NCI-H2171 treated with DMSO at 0.1 percent for 48 hours (cell line): Measurements from ENCODE around the gene C20orf96.
"Not testable (repeated sequence)": the region's sequence is repeated elsewhere in the genome, so short reads cannot be mapped to it uniquely, and the experiment has no call there.

Experiments used
- DNase-seq: peaks from one replicate; lab custom pipeline; 2025; lab: John Stamatoyannopoulos, UW

Gene C20orf96, protein sequence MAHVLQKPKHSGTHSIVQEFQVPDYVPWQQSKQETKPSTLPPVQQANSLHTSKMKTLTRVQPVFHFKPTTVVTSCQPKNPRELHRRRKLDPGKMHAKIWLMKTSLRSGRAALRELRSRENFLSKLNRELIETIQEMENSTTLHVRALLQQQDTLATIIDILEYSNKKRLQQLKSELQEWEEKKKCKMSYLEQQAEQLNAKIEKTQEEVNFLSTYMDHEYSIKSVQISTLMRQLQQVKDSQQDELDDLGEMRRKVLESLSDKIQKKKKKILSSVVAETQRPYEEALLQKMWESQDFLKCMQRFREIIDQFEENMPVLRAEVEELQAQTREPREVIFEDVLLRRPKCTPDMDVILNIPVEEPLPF

GRCh38 chr20:290084-290831 is at the start of gene C20orf96:
TSS of gene C20orf96 (minus strand) at chr20:290750. CDS start at chr20:290610, 140 bp downstream.
- peak; percentile 90 for DNase-seq

DNA sequence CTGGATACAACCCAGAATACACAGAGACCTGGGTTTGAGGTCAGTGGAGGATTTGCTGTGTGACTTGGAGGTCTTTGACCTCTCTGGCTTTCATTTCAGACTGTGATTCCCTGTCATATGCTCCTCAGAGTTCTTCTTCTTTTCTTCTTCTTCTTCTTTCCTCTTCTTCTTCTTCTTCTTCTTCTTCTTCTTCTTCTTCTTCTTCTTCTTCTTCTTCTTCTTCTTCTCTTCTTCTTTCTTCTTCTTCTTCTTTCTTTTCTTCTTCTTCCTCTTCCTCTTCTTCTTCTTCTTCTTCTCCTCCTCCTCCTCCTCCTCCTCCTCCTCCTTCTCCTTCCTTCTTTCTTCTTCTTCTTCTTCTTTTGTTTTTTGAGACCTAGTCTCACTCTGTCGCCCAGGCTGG is 45.5 kb upstream of the C20orf96 start:
- DNase-seq = not testable (repeated sequence)

DNA sequence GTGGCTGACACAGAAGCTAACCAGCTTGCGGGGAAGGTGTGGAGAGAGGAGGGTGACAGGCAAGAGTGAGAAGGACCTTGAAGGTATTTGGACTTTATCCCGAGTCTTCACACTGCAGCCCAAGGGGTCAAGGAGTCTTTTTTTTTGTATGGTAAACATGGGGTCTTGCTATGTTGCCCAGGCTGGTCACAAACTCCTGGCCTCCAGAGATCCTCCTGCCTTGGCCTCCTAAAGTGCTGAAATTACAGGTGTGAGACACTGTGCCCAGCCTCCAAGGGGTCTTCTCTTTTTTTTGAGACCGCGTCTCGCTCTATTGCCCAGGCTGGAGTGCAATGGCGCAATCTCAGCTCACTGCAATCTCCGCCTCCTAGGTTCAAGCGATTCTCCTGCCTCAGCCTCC is 44.0 kb upstream of the C20orf96 start:
- DNase-seq = no peak

- DNase-seq = peak; percentile 69
These were observed 39.9 kb upstream of the C20orf96 start for GRCh38 chr20:330233-331149.

DNA sequence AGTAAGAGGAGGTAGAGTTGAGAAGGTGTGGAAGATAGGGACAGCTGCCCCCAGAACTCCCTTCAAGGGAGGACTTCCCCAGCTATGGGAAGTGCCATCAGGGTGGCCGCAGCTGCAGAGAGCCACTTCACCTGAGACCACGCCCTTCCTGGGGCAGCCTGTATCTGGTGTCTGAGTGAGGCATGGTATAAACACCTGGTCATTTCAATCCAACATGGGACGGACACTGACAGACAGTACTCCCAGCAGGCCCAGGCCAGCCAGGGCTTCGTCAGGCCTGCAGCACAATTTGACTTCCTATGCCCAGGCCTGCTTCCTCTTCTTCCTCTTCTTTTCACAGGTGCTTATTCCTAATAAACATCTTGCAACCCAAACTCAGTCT is 39.3 kb upstream of the C20orf96 start:
- no peak for DNase-seq

DNA sequence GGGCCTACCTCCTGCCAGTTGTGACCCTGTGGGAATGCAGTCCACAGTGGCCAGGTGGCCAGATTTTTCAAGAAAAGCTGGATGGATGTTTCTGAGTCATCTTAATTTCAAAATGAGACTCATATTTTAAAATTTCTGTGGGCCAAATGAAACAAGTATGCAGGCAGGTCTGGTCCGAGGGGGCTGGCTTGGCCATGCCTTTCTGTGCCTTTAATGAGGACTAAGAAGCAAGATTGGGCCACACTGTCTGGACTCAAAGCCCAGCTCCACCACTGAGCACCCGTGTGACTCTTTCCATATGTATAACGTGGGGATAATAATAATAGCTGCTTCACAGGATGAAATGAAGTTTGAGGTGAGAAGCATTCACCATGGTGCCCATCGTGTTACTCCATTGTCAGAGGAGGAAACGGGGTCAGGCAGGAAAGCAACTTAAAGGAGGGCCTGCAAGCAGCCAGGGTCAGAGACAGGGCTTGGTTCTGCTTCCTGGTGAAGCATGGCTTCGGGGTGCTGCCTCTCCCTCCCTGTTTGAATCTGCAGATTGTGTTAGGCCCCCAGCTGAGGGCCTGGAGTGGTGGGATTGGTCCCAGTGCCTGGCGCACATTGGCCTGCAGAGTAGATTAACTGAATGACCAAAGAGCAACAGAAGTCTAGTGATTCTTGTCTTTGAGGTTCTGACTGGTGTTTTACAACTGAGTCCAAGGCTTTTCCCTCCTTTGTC is 38.6 kb upstream of the C20orf96 start:
- DNase-seq = no peak

DNA sequence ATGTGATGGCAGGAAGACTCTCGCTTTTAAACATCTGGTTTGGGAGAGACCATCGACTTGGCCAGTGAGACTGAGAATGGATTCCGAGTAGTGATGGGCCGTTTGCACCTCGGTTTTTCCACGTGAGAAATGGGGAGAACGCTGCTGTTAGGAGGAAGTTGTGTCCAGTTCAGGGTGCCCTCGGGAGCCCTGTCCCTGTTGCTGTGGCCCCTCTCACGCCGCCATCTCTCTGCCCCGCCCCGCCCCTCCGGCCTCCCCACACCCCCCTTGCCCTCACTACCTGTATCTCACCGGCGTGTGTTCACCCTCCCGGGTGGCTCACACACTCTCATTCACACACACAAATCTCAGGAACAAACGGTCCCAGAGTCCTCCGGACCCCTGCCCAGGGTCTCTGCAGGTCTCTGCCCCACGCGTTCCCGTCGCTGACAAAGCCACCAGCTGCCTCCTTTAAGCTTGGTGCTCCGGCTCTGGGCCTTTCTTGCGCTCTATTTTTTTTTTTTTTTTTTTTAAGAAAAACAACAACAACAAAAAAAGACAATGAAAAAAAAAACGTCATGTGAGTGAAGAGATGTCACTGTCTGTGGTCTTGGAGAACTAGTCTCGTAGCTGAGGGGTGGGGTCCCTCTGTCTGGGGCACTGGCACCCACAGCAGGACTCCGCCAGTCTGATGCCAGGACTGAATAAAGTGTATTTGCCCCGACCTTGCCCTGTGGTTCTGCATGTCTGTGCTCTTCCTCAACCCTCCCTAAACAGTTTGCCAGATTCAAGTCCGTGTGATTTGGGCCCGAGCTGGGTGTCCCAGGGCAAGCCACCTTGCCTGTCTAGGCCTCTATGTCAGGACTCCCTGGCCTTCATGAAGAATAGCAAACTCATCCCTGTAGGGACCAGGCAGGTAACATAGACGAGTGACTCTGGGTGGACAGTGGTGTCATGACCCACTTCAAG is 37.8 kb upstream of the C20orf96 start:
- no peak for DNase-seq

DNA sequence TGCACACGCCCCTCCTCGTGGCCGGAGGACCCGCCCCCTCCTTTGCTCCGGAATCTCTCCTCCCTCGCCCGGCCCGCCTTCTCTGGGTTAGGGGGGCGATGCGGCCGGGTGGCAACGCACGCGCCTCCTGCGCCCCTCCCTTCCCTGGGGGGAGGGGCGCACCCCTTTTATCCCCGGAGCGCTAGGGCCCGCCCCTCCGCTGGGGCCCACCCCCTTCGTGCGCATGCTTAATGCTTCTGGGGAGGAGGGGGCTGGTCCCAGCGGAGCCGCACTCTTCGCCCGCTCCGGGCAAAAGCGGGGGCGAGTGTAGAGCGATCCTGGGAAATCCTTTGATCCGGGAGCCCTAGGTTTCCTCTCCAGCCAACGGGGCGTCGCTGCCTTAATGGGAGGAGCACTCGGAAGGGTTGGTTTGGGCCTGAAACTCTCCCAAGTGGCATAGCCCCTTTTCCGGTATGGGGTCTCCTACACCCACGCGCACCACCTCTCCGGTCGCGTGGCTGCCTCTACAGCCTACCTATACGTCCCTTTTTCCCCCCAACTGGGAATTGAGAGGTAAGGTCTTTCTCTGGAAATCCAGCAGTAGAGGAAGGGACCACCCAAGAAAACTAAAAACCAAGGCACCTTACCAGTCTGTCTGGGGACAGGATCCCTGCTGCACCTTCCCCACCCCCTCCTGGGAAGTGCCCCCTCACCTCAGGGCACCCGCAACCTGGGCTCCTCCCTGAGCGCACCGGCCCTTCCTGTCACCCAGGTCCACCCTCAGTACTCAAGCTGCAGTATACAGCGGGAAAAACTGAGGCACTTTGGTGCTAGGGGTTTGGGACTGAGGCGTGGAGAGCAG is 36.9 kb upstream of the C20orf96 start:
- DNase-seq = peak; percentile 97

- DNase-seq = no peak
These were observed 36.2 kb upstream of the C20orf96 start for GRCh38 chr20:326645-327185.

DNA sequence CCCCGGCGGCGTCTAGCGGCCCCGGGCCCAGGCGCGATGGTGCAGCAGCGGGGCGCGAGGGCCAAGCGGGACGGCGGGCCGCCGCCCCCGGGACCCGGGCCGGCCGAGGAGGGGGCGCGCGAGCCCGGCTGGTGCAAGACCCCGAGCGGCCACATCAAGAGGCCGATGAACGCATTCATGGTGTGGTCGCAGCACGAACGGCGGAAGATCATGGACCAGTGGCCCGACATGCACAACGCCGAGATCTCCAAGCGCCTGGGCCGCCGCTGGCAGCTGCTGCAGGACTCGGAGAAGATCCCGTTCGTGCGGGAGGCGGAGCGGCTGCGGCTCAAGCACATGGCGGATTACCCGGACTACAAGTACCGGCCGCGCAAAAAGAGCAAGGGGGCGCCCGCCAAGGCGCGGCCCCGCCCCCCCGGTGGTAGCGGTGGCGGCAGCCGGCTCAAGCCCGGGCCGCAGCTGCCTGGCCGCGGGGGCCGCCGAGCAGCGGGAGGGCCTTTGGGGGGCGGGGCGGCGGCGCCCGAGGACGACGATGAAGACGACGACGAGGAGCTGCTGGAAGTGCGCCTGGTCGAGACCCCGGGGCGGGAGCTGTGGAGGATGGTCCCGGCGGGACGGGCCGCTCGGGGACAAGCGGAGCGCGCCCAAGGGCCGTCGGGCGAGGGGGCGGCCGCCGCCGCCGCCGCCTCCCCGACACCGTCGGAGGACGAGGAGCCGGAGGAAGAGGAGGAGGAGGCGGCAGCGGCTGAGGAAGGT is 35.5 kb upstream of the C20orf96 start:
- DNase-seq = peak; percentile 69

GRCh38 chr20:325045-325888 is 34.7 kb upstream of the C20orf96 start, which contains the start of gene SOX12:
TSS of gene SOX12 (plus strand) at chr20:325552. CDS start at chr20:325925, 373 bp downstream.
- peak; percentile 97 for DNase-seq

DNA sequence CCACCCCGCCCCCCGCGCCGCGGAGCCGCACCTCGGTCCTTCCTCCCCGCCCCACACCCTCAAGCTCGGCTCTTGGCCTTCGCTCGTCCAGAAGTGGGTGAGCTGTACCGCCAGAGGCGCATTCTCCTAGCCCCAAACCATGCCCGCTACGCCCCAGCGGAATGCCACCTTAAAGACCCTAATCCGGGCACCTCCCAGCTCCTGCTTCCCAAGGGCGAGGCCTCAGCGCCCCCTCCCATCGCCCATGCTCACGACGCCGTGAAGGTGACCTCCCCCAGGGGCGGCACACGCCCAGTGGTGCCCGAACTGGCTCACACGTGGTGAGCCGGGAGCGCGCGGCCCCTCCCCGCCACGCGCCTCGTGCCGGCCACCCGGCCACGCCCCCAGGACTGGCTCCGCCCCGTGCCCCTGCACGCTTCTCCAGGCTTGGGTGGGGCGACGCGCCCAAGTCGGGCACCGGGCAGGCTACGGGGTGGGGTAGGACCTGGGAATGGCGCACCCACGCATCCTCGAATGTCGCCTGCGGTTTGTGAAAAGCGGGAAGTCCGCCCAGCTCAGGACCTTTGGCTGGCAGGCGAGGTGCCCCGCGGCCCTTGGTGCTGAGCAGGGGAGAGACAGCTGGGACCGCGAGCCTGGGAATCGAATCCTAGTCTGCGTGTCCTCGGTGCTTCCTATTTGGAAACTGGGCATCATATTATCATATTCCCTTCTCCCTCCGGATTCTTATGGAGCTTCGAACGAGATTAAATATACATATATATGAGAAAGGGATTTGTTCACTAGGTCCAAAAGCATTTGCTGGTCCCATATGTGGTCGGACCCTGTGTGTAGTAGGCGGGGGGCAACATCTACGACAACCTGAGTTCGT is 33.9 kb upstream of the C20orf96 start:
- DNase-seq = peak; percentile 95

GRCh38 chr20:316316-317068 is 25.9 kb upstream of the C20orf96 start:
- DNase-seq = no peak

DNA sequence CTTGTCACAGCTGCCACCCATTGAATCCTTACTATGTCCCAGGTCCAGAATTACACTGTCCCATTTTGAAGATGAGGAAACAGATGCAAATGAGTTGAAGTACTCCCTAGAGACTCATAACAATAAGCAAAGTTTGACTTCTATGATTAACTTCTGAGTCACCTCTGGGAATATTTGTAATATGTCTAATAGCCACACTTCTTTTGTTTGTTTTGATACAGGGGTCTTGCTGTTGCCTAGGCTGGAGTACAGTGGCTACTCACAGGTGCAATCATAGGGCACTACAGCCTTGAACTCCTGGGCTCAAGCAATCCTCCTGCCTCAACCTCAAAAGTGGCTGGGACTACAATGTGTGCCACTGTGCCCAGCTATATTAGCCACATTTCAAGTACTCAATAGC is 23.4 kb upstream of the C20orf96 start:
- no peak for DNase-seq

DNA sequence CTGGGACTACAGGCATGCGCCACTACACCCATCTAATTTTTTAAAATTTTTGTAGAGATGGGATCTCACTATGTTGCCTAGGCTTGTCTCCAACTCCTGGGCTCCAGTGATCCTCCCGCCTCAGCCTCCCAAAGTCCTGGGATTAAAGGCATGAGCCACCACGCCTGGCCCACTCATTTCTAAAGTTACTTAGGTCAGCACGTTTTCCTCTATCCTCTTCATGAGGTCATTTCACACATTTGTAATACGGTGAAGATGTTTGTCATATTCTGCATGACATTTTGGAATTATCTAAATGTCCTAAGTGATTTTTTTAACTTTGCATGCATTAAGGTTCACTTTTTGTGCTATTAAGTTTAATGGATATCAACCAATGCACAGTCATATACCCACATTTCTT is 22.9 kb upstream of the C20orf96 start:
- DNase-seq = no peak

DNA sequence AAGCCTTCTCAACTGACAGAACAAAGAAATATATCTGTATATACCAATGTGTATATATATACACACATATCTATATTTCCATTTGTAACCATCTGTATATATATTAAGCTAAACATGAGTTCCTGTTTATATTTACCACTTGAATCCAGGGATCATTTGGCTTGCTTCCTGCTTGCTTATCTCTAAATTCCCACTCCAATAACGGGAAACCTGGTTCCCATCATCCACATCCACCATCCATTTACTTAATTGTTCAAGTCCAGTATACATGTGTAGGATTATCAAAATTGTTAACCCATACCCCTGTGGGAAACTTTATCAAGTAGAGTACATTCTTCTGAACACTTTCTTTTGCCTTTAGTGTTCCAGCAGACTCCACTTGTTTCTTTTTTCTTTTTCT is 22.3 kb upstream of the C20orf96 start:
- DNase-seq = no peak
